Lower leg skin (tissue), 3 donors: ENCODE measurements around the gene SPATS1.

Experiments used
- POLR2A ChIP-seq, 2 donors: fragments of 450-650 bp; IDR thresholded peaks; one replicate each; pipeline ENCODE4 v1.6.1; 2016 to 2017; ENCODE audit warnings: antibody characterized with exemption in 2 of 2, mild to moderate bottlenecking in 1 of 2, moderate library complexity in 1 of 2
- TF ChIP-seq, protein P1 (sequence below), 3 donors: fragments of 450-650 bp; IDR thresholded peaks; one replicate each; pipeline ENCODE4 v1.5.1; 2016; ENCODE audit warnings: antibody characterized with exemption in 3 of 3, mild to moderate bottlenecking in 3 of 3, moderate library complexity in 2 of 3

GRCh38 chr6:44352259-44352658 is 9.8 kb downstream of the SPATS1 start:
- TF ChIP-seq, protein P1, sequence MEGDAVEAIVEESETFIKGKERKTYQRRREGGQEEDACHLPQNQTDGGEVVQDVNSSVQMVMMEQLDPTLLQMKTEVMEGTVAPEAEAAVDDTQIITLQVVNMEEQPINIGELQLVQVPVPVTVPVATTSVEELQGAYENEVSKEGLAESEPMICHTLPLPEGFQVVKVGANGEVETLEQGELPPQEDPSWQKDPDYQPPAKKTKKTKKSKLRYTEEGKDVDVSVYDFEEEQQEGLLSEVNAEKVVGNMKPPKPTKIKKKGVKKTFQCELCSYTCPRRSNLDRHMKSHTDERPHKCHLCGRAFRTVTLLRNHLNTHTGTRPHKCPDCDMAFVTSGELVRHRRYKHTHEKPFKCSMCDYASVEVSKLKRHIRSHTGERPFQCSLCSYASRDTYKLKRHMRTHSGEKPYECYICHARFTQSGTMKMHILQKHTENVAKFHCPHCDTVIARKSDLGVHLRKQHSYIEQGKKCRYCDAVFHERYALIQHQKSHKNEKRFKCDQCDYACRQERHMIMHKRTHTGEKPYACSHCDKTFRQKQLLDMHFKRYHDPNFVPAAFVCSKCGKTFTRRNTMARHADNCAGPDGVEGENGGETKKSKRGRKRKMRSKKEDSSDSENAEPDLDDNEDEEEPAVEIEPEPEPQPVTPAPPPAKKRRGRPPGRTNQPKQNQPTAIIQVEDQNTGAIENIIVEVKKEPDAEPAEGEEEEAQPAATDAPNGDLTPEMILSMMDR (IDR thresholded peaks at IDR 0.05): no peak
- TF ChIP-seq POLR2A (IDR thresholded peaks at IDR 0.05): no peak
